Endothelial cell of umbilical vein (primary cell): ENCODE data around the gene USP49.

Experiments used
- EZH2 ChIP-seq: IDR thresholded peaks from 2 replicates; pipeline ENCODE4 v1.6.1; 2012; ENCODE audit warnings: borderline replicate concordance, low read depth, mild to moderate bottlenecking, moderate library complexity, low read length, inconsistent platforms; ENCODE audit not compliant: severe bottlenecking
- GATA2 ChIP-seq: IDR thresholded peaks from 2 replicates; pipeline ENCODE4 v1.7.0; 2011; ENCODE audit warnings: low read depth, mild to moderate bottlenecking, moderate library complexity, mixed read lengths, low read length; ENCODE audit not compliant: insufficient read length, insufficient read depth
- JUN ChIP-seq: IDR thresholded peaks from 2 replicates; pipeline ENCODE4 v1.6.1; 2011; ENCODE audit warnings: borderline replicate concordance, low read depth; ENCODE audit not compliant: insufficient read length, insufficient read depth
- MYC ChIP-seq: IDR thresholded peaks from one replicate; pipeline ENCODE4 v1.6.1; 2011; ENCODE audit warnings: mild to moderate bottlenecking, low read depth, low read length
- POLR2A ChIP-seq: IDR thresholded peaks from 2 replicates; pipeline ENCODE4 v1.6.1; 2012; ENCODE audit warnings: low read depth, mild to moderate bottlenecking, control low read depth, low read length
- POLR2AphosphoS5 ChIP-seq: IDR thresholded peaks from 2 replicates; pipeline ENCODE4 v1.6.1; 2012; ENCODE audit warnings: low read depth, mild to moderate bottlenecking, control low read depth, low read length, moderate library complexity; ENCODE audit not compliant: insufficient read depth
- TF ChIP-seq, protein P1 (sequence below), 2 donors: IDR thresholded peaks; 1 replicate in 1 of 2; 2 replicates in 1 of 2; pipeline ENCODE4 v1.5.1; 2011; ENCODE audit warnings: low read length in 2 of 2, mild to moderate bottlenecking in 2 of 2, moderate library complexity in 2 of 2, control low read depth in 1 of 2, inconsistent platforms in 1 of 2, low read depth in 1 of 2; ENCODE audit not compliant: insufficient read depth in 1 of 2; ENCODE audit errors: extremely low read depth in 1 of 2

- TF ChIP-seq, protein P1, sequence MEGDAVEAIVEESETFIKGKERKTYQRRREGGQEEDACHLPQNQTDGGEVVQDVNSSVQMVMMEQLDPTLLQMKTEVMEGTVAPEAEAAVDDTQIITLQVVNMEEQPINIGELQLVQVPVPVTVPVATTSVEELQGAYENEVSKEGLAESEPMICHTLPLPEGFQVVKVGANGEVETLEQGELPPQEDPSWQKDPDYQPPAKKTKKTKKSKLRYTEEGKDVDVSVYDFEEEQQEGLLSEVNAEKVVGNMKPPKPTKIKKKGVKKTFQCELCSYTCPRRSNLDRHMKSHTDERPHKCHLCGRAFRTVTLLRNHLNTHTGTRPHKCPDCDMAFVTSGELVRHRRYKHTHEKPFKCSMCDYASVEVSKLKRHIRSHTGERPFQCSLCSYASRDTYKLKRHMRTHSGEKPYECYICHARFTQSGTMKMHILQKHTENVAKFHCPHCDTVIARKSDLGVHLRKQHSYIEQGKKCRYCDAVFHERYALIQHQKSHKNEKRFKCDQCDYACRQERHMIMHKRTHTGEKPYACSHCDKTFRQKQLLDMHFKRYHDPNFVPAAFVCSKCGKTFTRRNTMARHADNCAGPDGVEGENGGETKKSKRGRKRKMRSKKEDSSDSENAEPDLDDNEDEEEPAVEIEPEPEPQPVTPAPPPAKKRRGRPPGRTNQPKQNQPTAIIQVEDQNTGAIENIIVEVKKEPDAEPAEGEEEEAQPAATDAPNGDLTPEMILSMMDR (IDR thresholded peaks at IDR 0.05; ENCODE audit: extremely low read depth in 1 of 2, insufficient read depth in 1 of 2, low read depth in 1 of 2, low read length in 2 of 2) = no peak
- TF ChIP-seq POLR2A (no peak), JUN (no peak), EZH2 (no peak), GATA2 (no peak), MYC (no peak), POLR2AphosphoS5 (no peak)
These were observed 40.0 kb upstream of the USP49 start for GRCh38 chr6:41935193-41935574.
